Vagina (tissue), 2 donors: ENCODE data around the gene CACNB2. TPM values are rescaled to one million over a fixed set of nuclear protein-coding genes. Genes with fewer than 3 reads are reported as not detected.

Experiments
- DNase-seq, 2 donors: peaks; one replicate each; pipeline ENCODE4 v3.0.0-alpha.2; 2017; ENCODE audit errors: extremely low spot score in 2 of 2
- H3K27ac ChIP-seq: fragments of 200-600 bp; sonication (generic); one replicate; pipeline ENCODE4 v1.5.1; 2019
- H3K27me3 ChIP-seq: fragments of 200-600 bp; sonication (generic); one replicate; pipeline ENCODE4 v1.5.1; 2019
- H3K36me3 ChIP-seq, 2 donors: fragments of 200-600 bp; sonication (generic); one replicate each; pipeline ENCODE4 v1.5.1; 2017 to 2019
- H3K4me1 ChIP-seq: fragments of 200-600 bp; sonication (generic); one replicate; pipeline ENCODE4 v1.5.1; 2019
- H3K4me3 ChIP-seq, 2 donors: fragments of 200-600 bp; sonication (generic); 1 replicate in 1 of 2; 2 replicates in 1 of 2; pipeline ENCODE4 v1.5.1; 2016 to 2019
- H3K9me3 ChIP-seq: fragments of 200-600 bp; sonication (generic); one replicate; pipeline ENCODE4 v1.5.1; 2019
- POLR2A ChIP-seq, 2 donors: fragments of 450-650 bp; IDR thresholded peaks; one replicate each; pipeline ENCODE4 v1.6.1; 2017; ENCODE audit warnings: antibody characterized with exemption in 2 of 2, mild to moderate bottlenecking in 2 of 2, moderate library complexity in 2 of 2
- POLR2AphosphoS5 ChIP-seq, 2 donors: sonication (generic); formaldehyde crosslinking; IDR thresholded peaks; one replicate each; pipeline ENCODE4 v1.9.0; 2017; ENCODE audit warnings: antibody characterized with exemption in 2 of 2, mild to moderate bottlenecking in 2 of 2, low read depth in 1 of 2; ENCODE audit not compliant: insufficient read depth in 1 of 2
- intact Hi-C: fragments of 100-400 bp; cut with DNase I; formaldehyde crosslinking; loops from one replicate; pipeline ENCODE4 v1.15.1; 2023
- total RNA-seq: library from RNA; depleted of rRNA; stranded (reverse); fragments of >200 nt; gene quantifications from one replicate; pipeline ENCODE4 v1.2.3, GENCODE V29; 2016
- TF ChIP-seq, protein P1 (sequence below), 3 experiments: fragments of 450-650 bp in 2 of 3; fragments of 200-600 bp in 1 of 3; sonication (generic) in 1 of 3; IDR thresholded peaks; one replicate each; pipeline ENCODE4 v1.5.1; 2017 to 2019; ENCODE audit warnings: antibody characterized with exemption in 3 of 3, mild to moderate bottlenecking in 2 of 3, moderate library complexity in 2 of 3

Gene CACNB2
- total RNA-seq, 1 donor from 2014 or later: 12.8 TPM

GRCh38 chr10:18399158-18399557, 258.9 kb downstream of the CACNB2 start:
- Histone ChIP-seq H3K27me3 (no peaks in the 10 kb centered on the region), H3K27ac (no peak overlapping the region), H3K36me3 (no peaks in the 10 kb centered on the region), H3K4me3 (no peak overlapping the region), H3K4me1 (peaks cover 8% of the 10 kb centered on the region), H3K9me3 (no peaks in the 10 kb centered on the region)
- no peak for TF ChIP-seq POLR2A (IDR thresholded peaks at IDR 0.05)
- intact Hi-C loops: no loop called here
- DNase-seq: no peak

- no peak for DNase-seq
- peaks cover 8% of the 10 kb centered on the region for H3K4me1 ChIP-seq
- no peak overlapping the region for H3K27ac ChIP-seq
- TF ChIP-seq, protein P1, sequence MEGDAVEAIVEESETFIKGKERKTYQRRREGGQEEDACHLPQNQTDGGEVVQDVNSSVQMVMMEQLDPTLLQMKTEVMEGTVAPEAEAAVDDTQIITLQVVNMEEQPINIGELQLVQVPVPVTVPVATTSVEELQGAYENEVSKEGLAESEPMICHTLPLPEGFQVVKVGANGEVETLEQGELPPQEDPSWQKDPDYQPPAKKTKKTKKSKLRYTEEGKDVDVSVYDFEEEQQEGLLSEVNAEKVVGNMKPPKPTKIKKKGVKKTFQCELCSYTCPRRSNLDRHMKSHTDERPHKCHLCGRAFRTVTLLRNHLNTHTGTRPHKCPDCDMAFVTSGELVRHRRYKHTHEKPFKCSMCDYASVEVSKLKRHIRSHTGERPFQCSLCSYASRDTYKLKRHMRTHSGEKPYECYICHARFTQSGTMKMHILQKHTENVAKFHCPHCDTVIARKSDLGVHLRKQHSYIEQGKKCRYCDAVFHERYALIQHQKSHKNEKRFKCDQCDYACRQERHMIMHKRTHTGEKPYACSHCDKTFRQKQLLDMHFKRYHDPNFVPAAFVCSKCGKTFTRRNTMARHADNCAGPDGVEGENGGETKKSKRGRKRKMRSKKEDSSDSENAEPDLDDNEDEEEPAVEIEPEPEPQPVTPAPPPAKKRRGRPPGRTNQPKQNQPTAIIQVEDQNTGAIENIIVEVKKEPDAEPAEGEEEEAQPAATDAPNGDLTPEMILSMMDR (IDR thresholded peaks at IDR 0.05): no peak
- TF ChIP-seq POLR2AphosphoS5 (IDR thresholded peaks at IDR 0.05; ENCODE audit: insufficient read depth in 1 of 2, low read depth in 1 of 2) (no peak), POLR2A (IDR thresholded peaks at IDR 0.05) (no peak)
- H3K36me3 ChIP-seq: no peaks in the 10 kb centered on the region
- no peaks in the 10 kb centered on the region for H3K27me3 ChIP-seq
- no peaks in the 10 kb centered on the region for H3K9me3 ChIP-seq
- intact Hi-C loops: no loop called here
- H3K4me3 ChIP-seq: peak overlapping the region in 1 of 2 donors; percentile 9
These were observed 260.1 kb downstream of the CACNB2 start for GRCh38 chr10:18400201-18400905.

- peak overlapping the region in 1 of 2 donors; percentile 9 for H3K4me3 ChIP-seq
- no peaks in the 10 kb centered on the region for H3K36me3 ChIP-seq
- no peaks in the 10 kb centered on the region for H3K9me3 ChIP-seq
- no peak overlapping the region for H3K27ac ChIP-seq
- intact Hi-C loops: no loop called here
- TF ChIP-seq POLR2AphosphoS5 (IDR thresholded peaks at IDR 0.05; ENCODE audit: insufficient read depth in 1 of 2, low read depth in 1 of 2) (no peak), POLR2A (IDR thresholded peaks at IDR 0.05) (no peak)
- TF ChIP-seq, protein P1 (IDR thresholded peaks at IDR 0.05): no peak
- H3K4me1 ChIP-seq: peaks cover 8% of the 10 kb centered on the region
- no peak for DNase-seq
- no peaks in the 10 kb centered on the region for H3K27me3 ChIP-seq
These were observed 260.7 kb downstream of the CACNB2 start for GRCh38 chr10:18400906-18401245.

- intact Hi-C loops: no loop called here
- Histone ChIP-seq H3K36me3 (no peaks in the 10 kb centered on the region), H3K27me3 (no peaks in the 10 kb centered on the region), H3K27ac (no peak overlapping the region), H3K4me1 (peaks cover 8% of the 10 kb centered on the region), H3K4me3 (no peak overlapping the region), H3K9me3 (no peaks in the 10 kb centered on the region)
- no peak for DNase-seq
- TF ChIP-seq, protein P1 (IDR thresholded peaks at IDR 0.05): no peak
- no peak for TF ChIP-seq POLR2AphosphoS5 (IDR thresholded peaks at IDR 0.05; ENCODE audit: insufficient read depth in 1 of 2, low read depth in 1 of 2)
- TF ChIP-seq POLR2A (IDR thresholded peaks at IDR 0.05): no peak
These were observed 261.4 kb downstream of the CACNB2 start for GRCh38 chr10:18401416-18402195.

- no peak for DNase-seq
- Histone ChIP-seq H3K27ac (no peak overlapping the region), H3K27me3 (no peaks in the 10 kb centered on the region), H3K9me3 (no peaks in the 10 kb centered on the region), H3K4me1 (peaks cover 8% of the 10 kb centered on the region), H3K36me3 (no peaks in the 10 kb centered on the region), H3K4me3 (no peak overlapping the region)
- intact Hi-C loops: no loop called here
- TF ChIP-seq, protein P1 (IDR thresholded peaks at IDR 0.05): no peak
- TF ChIP-seq POLR2AphosphoS5 (IDR thresholded peaks at IDR 0.05; ENCODE audit: insufficient read depth in 1 of 2, low read depth in 1 of 2) (no peak), POLR2A (IDR thresholded peaks at IDR 0.05) (no peak)
These were observed 262.6 kb downstream of the CACNB2 start for GRCh38 chr10:18402853-18403252.
